Measurements from ENCODE around the gene TMEM178A. TPM values are rescaled to one million over a fixed set of nuclear protein-coding genes. Genes with fewer than 3 reads are reported as not detected.

TMEM178A gene
- total and polyA plus RNA-seq, 2 of the 4 experiments (the other 2 are of a cell fraction) = 0.18 to 1.8 TPM

GRCh38 chr2:39682066-39682692 lies 16.5 kb downstream of the TMEM178A start:
- CTCF ChIA-PET = no interaction called here
- DNase-seq = no peak
- BruUV-seq (replicated peaks) = no TSS peak

More at GRCh38 chr2:39682066-39682692, 16.5 kb downstream of the TMEM178A start:
- H2AFZ ChIP-seq (replicated peaks; ENCODE audit: low read length, poor library complexity) = no peak overlapping the region
- H2BK15ac ChIP-seq (ENCODE audit: low read depth, low read length) = no peak overlapping the region
- no peak overlapping the region for H3K4ac ChIP-seq (ENCODE audit: low read depth, low read length)
- no peak overlapping the region for H3K18ac ChIP-seq (ENCODE audit: low read depth, low read length)
- H2AK5ac ChIP-seq (ENCODE audit: low read depth, low read length) = no peak overlapping the region
- in situ Hi-C loops (cut with MboI; ENCODE audit: low sequenced_read_pairs) = loop anchor here (25.0 kb wide), 1 partner anchor 320 kb away; no protein-coding TSS in a partner anchor
- H4K5ac ChIP-seq (ENCODE audit: low read depth, low read length) = no peak overlapping the region
- H3K36me3 ChIP-seq (ENCODE audit: control insufficient read depth, insufficient read depth, low read length) = no peaks in the 10 kb centered on the region
- H4K91ac ChIP-seq (ENCODE audit: insufficient read depth, low read depth, low read length) = no peak overlapping the region
- no peaks in the 10 kb centered on the region for H3K4me1 ChIP-seq (ENCODE audit: control insufficient read depth, insufficient read depth, low read length)
- H3K14ac ChIP-seq (replicated peaks; ENCODE audit: low read depth, low read length) = no peak overlapping the region
- ATAC-seq (ENCODE audit: low read depth) = no peak
- no peak overlapping the region for H2BK120ac ChIP-seq (ENCODE audit: low read depth, low read length)
- intact Hi-C loops (cut with micrococcal nuclease) = no loop called here
- no peak overlapping the region for H2BK20ac ChIP-seq (ENCODE audit: low read depth, low read length)
- H3K9ac ChIP-seq (ENCODE audit: low read depth, low read length) = no peak overlapping the region
- no peaks in the 10 kb centered on the region for H3K9me1 ChIP-seq (ENCODE audit: insufficient read depth, low read length)
- no peaks in the 10 kb centered on the region for H3K79me1 ChIP-seq (ENCODE audit: low read depth in 1 of 2, low read length in 2 of 2)
- POLR2A ChIA-PET (ENCODE audit: unreplicated experiment) = no interaction called here
- no peak overlapping the region for H3K27ac ChIP-seq (ENCODE audit: insufficient read depth, low read length)
- H3K56ac ChIP-seq (ENCODE audit: extremely low read depth, insufficient read depth, low read length) = no peak overlapping the region
- H2AK9ac ChIP-seq (replicated peaks; ENCODE audit: low read depth, low read length, poor library complexity) = no peak overlapping the region
- no peak overlapping the region for H3K4me2 ChIP-seq (ENCODE audit: low read depth, low read length)
- TF ChIP-seq RAD21 (IDR thresholded peaks at IDR 0.05; ENCODE audit: low read length) (no peak), RFX5 (IDR thresholded peaks at IDR 0.05; ENCODE audit: low read depth, low read length) (no peak), USF2 (IDR thresholded peaks at IDR 0.05; ENCODE audit: low read depth, low read length) (no peak), CTCF (conservative IDR thresholded peaks at IDR 0.05; ENCODE audit: low read depth, low read length) (no peak), MAZ (IDR thresholded peaks at IDR 0.05; ENCODE audit: borderline replicate concordance, low read depth, low read length) (no peak), CEBPB (IDR thresholded peaks at IDR 0.05; ENCODE audit: low read depth, low read length) (no peak), RCOR1 (IDR thresholded peaks at IDR 0.05; ENCODE audit: insufficient replicate concordance, low read length) (no peak), BHLHE40 (IDR thresholded peaks at IDR 0.05; ENCODE audit: low read depth, low read length) (no peak), MXI1 (IDR thresholded peaks at IDR 0.05; ENCODE audit: borderline replicate concordance, low read depth, low read length) (no peak), CHD1 (IDR thresholded peaks at IDR 0.05; ENCODE audit: low read depth, low read length) (no peak), POLR2A (IDR thresholded peaks at IDR 0.05; ENCODE audit: low read depth, low read length) (no peak), NFE2L2 (IDR thresholded peaks at IDR 0.05; ENCODE audit: low read depth, low read length) (no peak), ELK1 (IDR thresholded peaks at IDR 0.05; ENCODE audit: borderline replicate concordance, low read depth, low read length) (no peak), SMC3 (IDR thresholded peaks at IDR 0.05; ENCODE audit: low read depth, low read length) (no peak), MAFK (IDR thresholded peaks at IDR 0.05; ENCODE audit: low read depth, low read length) (no peak), FOS (IDR thresholded peaks at IDR 0.05; ENCODE audit: low read depth, low read length) (no peak)
- H3K4me3 ChIP-seq (ENCODE audit: insufficient read depth, low read depth, low read length) = no peak overlapping the region
- peaks cover 9% of the 10 kb centered on the region; the same call in 1 of the 2 replicates for H3K27me3 ChIP-seq (ENCODE audit: control insufficient read depth, insufficient read depth, low read length)
- H4K8ac ChIP-seq (ENCODE audit: low read depth in 2 of 2, low read length in 2 of 2) = no peak overlapping the region
- no peak overlapping the region for H2BK5ac ChIP-seq (ENCODE audit: low read depth, low read length, poor library complexity, severe bottlenecking)
- H3K23ac ChIP-seq (ENCODE audit: low read depth, low read length) = no peak overlapping the region
- no CpG with 5 or more reads among the region's 2 CpGs for WGBS, 2 experiments (ENCODE audit: extremely low coverage in 2 of 2, insufficient read length in 1 of 2)
- dilution Hi-C loops (cut with HindIII; ENCODE audit: low sequenced_read_pairs, unreplicated experiment) = no loop called here
- H4K20me1 ChIP-seq (ENCODE audit: insufficient read depth, low read length) = no peaks in the 10 kb centered on the region
- no peaks in the 10 kb centered on the region; the same call in 1 of the 2 replicates for H3K9me3 ChIP-seq (ENCODE audit: control insufficient read depth, insufficient read depth, low read length)

Measured in IMR-90 (cell line).